NCI-H1092 treated with DMSO at 0.1 percent for 48 hours (cell line): Measurements from ENCODE around the gene ZBTB16.

Source experiments
- DNase-seq: peaks from one replicate; lab custom pipeline; 2025; lab: John Stamatoyannopoulos, UW

Gene ZBTB16

GRCh38 chr11:114106986-114107385, 47.5 kb downstream of the ZBTB16 start:
- no peak for DNase-seq

- no peak for DNase-seq
These were observed 49.1 kb downstream of the ZBTB16 start for GRCh38 chr11:114108501-114109205.

- DNase-seq = no peak
These were observed 49.9 kb downstream of the ZBTB16 start for GRCh38 chr11:114109206-114110090.

- no peak for DNase-seq
These were observed 50.6 kb downstream of the ZBTB16 start for GRCh38 chr11:114110123-114110522.

GRCh38 chr11:114110952-114111947, 51.7 kb downstream of the ZBTB16 start:
- DNase-seq = no peak

GRCh38 chr11:114115451-114115928, 56.0 kb downstream of the ZBTB16 start:
- DNase-seq = no peak

GRCh38 chr11:114116357-114116756, 56.8 kb downstream of the ZBTB16 start:
- DNase-seq = no peak

GRCh38 chr11:114116800-114117199, 57.3 kb downstream of the ZBTB16 start:
- DNase-seq = no peak

GRCh38 chr11:114120606-114121005, 61.1 kb downstream of the ZBTB16 start:
- DNase-seq = no peak

GRCh38 chr11:114121138-114121537, 61.6 kb downstream of the ZBTB16 start:
- DNase-seq = no peak

- peak; percentile 9 for DNase-seq
These were observed 62.4 kb downstream of the ZBTB16 start for GRCh38 chr11:114121804-114122504.

GRCh38 chr11:114122686-114123085, 63.2 kb downstream of the ZBTB16 start:
- DNase-seq = no peak

GRCh38 chr11:114123692-114124330, 64.3 kb downstream of the ZBTB16 start:
- no peak for DNase-seq

- no peak for DNase-seq
These were observed 65.2 kb downstream of the ZBTB16 start for GRCh38 chr11:114124601-114125144.

- peak; percentile 9 for DNase-seq
These were observed 66.0 kb downstream of the ZBTB16 start for GRCh38 chr11:114125531-114125930.

- no peak for DNase-seq
These were observed 66.4 kb downstream of the ZBTB16 start for GRCh38 chr11:114125959-114126358.

- no peak for DNase-seq
These were observed 68.9 kb downstream of the ZBTB16 start for GRCh38 chr11:114128399-114128798.

- no peak for DNase-seq
These were observed 69.6 kb downstream of the ZBTB16 start for GRCh38 chr11:114129142-114129541.

- DNase-seq = no peak
These were observed 70.2 kb downstream of the ZBTB16 start for GRCh38 chr11:114129699-114130098.

GRCh38 chr11:114130115-114130576, 70.6 kb downstream of the ZBTB16 start:
- no peak for DNase-seq
